Mucosa of gallbladder (tissue), 1 donor: Measurements from ENCODE around the gene SNRPA. TPM values are rescaled to one million over a fixed set of nuclear protein-coding genes. Genes with fewer than 3 reads are reported as not detected.

Experiments
- total RNA-seq: library from RNA; stranded (reverse); gene quantifications from one replicate; pipeline ENCODE4 v1.2.1, GENCODE V29; 2021
- donor health status: DM: no; HTN: no; CAD: no.

Gene SNRPA
- total RNA-seq, 1 donor from 2014 or later, result 58.1 TPM

Other genes with a start within 250 kb of the SNRPA start
- 80.9 TPM for gene SHKBP1, start 174.3 kb upstream of the SNRPA start, total RNA-seq
- gene LTBP4, start 149.8 kb upstream of the SNRPA start, total RNA-seq, result 225 TPM
- 52.9 TPM for gene NUMBL, start 60.6 kb upstream of the SNRPA start, total RNA-seq
- gene COQ8B, start 34.3 kb upstream of the SNRPA start, total RNA-seq, result 76.4 TPM
- 21.4 TPM for gene ITPKC, start 34.1 kb upstream of the SNRPA start, total RNA-seq
- gene ACTMAP, start 726 bp upstream of the SNRPA start, total RNA-seq, result 11.6 TPM
- 4.5 TPM for gene MIA, start 24.3 kb downstream of the SNRPA start, total RNA-seq
- gene RAB4B, start 27.0 kb downstream of the SNRPA start, total RNA-seq, result 54.4 TPM
- 114 TPM for gene EGLN2, start 48.0 kb downstream of the SNRPA start, total RNA-seq
- 1.9 TPM for gene CYP2A6, start 99.2 kb downstream of the SNRPA start, total RNA-seq
- gene CYP2A7, start 131.0 kb downstream of the SNRPA start, total RNA-seq, result 0.72 TPM
- gene CYP2B6, start 240.1 kb downstream of the SNRPA start, total RNA-seq, result 16.4 TPM